Colonic mucosa (tissue), 4 donors: ENCODE results near the gene GABBR2. TPM values are rescaled to one million over a fixed set of nuclear protein-coding genes. Genes with fewer than 3 reads are reported as not detected.

Source experiments
- DNase-seq: peaks from one replicate; pipeline ENCODE4 v3.0.0-alpha.2; 2020
- H3K27ac ChIP-seq: fragments of 200-600 bp; one replicate; pipeline ENCODE4 v1.8.0; 2021
- H3K27me3 ChIP-seq: fragments of 200-600 bp; one replicate; pipeline ENCODE4 v1.8.0; 2021
- H3K36me3 ChIP-seq: fragments of 200-600 bp; one replicate; pipeline ENCODE4 v1.8.0; 2021
- H3K4me1 ChIP-seq: fragments of 200-600 bp; one replicate; pipeline ENCODE4 v1.8.0; 2021; ENCODE audit warnings: mild to moderate bottlenecking
- H3K4me3 ChIP-seq: fragments of 200-600 bp; one replicate; pipeline ENCODE4 v1.8.0; 2021
- H3K9ac ChIP-seq, 2 donors: one replicate each; pipeline ENCODE4 v1.7.0; 2013; ENCODE audit warnings: control low read depth in 2 of 2, low read depth in 2 of 2, low read length in 2 of 2
- H3K9me3 ChIP-seq: fragments of 200-600 bp; one replicate; pipeline ENCODE4 v1.8.0; 2021
- CTCF ChIP-seq: fragments of 200-600 bp; IDR thresholded peaks from one replicate; pipeline ENCODE4 v1.8.0; 2022; ENCODE audit warnings: antibody characterized with exemption, mild to moderate bottlenecking
- intact Hi-C: fragments of 100-400 bp; cut with DNase I; formaldehyde crosslinking; loops from one replicate; pipeline ENCODE4 v1.14.1; 2022
- total RNA-seq, 2 donors: library from RNA; stranded (reverse); fragmentation: NEBNext Ultra II Directional in 1 of 2; extraction: Animal tissue kit (Norgen Biotek cat#: 25700) in 1 of 2; gene quantifications; one replicate each; pipeline ENCODE4 v1.2.1, GENCODE V29; 2021
- donor health status: healthy.
- donor health status: DM: no; HTN: no; CAD: no.
- donor health status: DM: no; HTN: no; CAD: no.

Gene GABBR2
- total RNA-seq, 2 donors from 2014 or later, result 0.05 TPM; not detected in 1

GRCh38 chr9:98639133-98639532 is 69.6 kb downstream of the GABBR2 start:
- no peak for TF ChIP-seq CTCF
- no peaks in the 10 kb centered on the region for H3K4me1 ChIP-seq
- H3K9me3 ChIP-seq, result no peaks in the 10 kb centered on the region
- intact Hi-C loops, result no loop called here
- H3K27me3 ChIP-seq, result no peaks in the 10 kb centered on the region
- H3K4me3 ChIP-seq, result no peak overlapping the region
- no peak for DNase-seq
- H3K9ac ChIP-seq, result no peak overlapping the region
- H3K27ac ChIP-seq, result no peak overlapping the region
- H3K36me3 ChIP-seq, result no peaks in the 10 kb centered on the region

GRCh38 chr9:98637381-98637780 is 71.4 kb downstream of the GABBR2 start:
- no peak for TF ChIP-seq CTCF
- H3K36me3 ChIP-seq, result no peaks in the 10 kb centered on the region
- H3K4me1 ChIP-seq, result no peaks in the 10 kb centered on the region
- no peak overlapping the region for H3K4me3 ChIP-seq
- H3K27ac ChIP-seq, result no peak overlapping the region
- H3K9me3 ChIP-seq, result no peaks in the 10 kb centered on the region
- no peak for DNase-seq
- no peaks in the 10 kb centered on the region for H3K27me3 ChIP-seq
- H3K9ac ChIP-seq, result no peak overlapping the region
- intact Hi-C loops, result no loop called here

GRCh38 chr9:98635374-98635773 is 73.4 kb downstream of the GABBR2 start:
- H3K36me3 ChIP-seq, result no peaks in the 10 kb centered on the region
- no peak overlapping the region for H3K9ac ChIP-seq
- H3K4me3 ChIP-seq, result no peak overlapping the region
- TF ChIP-seq CTCF, result no peak
- no peaks in the 10 kb centered on the region for H3K4me1 ChIP-seq
- H3K9me3 ChIP-seq, result no peaks in the 10 kb centered on the region
- intact Hi-C loops, result no loop called here
- H3K27ac ChIP-seq, result no peak overlapping the region
- H3K27me3 ChIP-seq, result no peaks in the 10 kb centered on the region
- no peak for DNase-seq

GRCh38 chr9:98634685-98635336 is 73.9 kb downstream of the GABBR2 start:
- no peaks in the 10 kb centered on the region for H3K27me3 ChIP-seq
- H3K9ac ChIP-seq, result no peak overlapping the region
- no peak overlapping the region for H3K27ac ChIP-seq
- no peak overlapping the region for H3K4me3 ChIP-seq
- H3K36me3 ChIP-seq, result no peaks in the 10 kb centered on the region
- DNase-seq, result no peak
- H3K9me3 ChIP-seq, result no peaks in the 10 kb centered on the region
- H3K4me1 ChIP-seq, result no peaks in the 10 kb centered on the region
- TF ChIP-seq CTCF, result no peak
- intact Hi-C loops, result no loop called here

GRCh38 chr9:98632839-98633238 is 75.9 kb downstream of the GABBR2 start:
- Histone ChIP-seq H3K9me3 (no peaks in the 10 kb centered on the region), H3K9ac (no peak overlapping the region), H3K36me3 (no peaks in the 10 kb centered on the region), H3K4me1 (no peaks in the 10 kb centered on the region), H3K4me3 (no peak overlapping the region), H3K27me3 (no peaks in the 10 kb centered on the region), H3K27ac (no peak overlapping the region)
- DNase-seq, result no peak
- TF ChIP-seq CTCF, result no peak
- intact Hi-C loops, result no loop called here
